BJ (cell line): ENCODE measurements around the gene HLA-DMA. TPM values are rescaled to one million over a fixed set of nuclear protein-coding genes. Genes with fewer than 3 reads are reported as not detected.
A peak's percentile ranks its signal among the peaks of the same experiment; 100 is the strongest.

Source experiments
- CTCF ChIA-PET: fragments of 350-600 bp; formaldehyde crosslinking; extraction: SDS; loops from one replicate; lab custom pipeline; 2021; ENCODE audit warnings: antibody characterized with exemption, inconsistent platforms; lab: Yijun Ruan, JAX
- POLR2A ChIA-PET: fragments of 300-600 bp; sonication (Branson Sonifier 250); formaldehyde crosslinking; extraction: SDS; loops from one replicate; lab custom pipeline; 2021; ENCODE audit warnings: antibody characterized with exemption; lab: Charles Lee
- DNase-seq: peaks from one replicate; pipeline ENCODE4 v3.0.0-alpha.2; 2011; ENCODE audit warnings: low read depth
- H3K27me3 ChIP-seq: 2 replicates; pipeline ENCODE4 v1.6.0; 2011; ENCODE audit warnings: low read length; ENCODE audit not compliant: control insufficient read depth, insufficient read depth
- H3K36me3 ChIP-seq: 2 replicates; pipeline ENCODE4 v1.5.1; 2011; ENCODE audit warnings: low read length; ENCODE audit not compliant: control insufficient read depth, insufficient read depth
- H3K4me3 ChIP-seq: 2 replicates; pipeline ENCODE4 v1.5.1; 2011; ENCODE audit warnings: low read depth, mild to moderate bottlenecking, control low read depth, low read length
- CTCF ChIP-seq: IDR thresholded peaks from 2 replicates; pipeline ENCODE4 v1.5.1; 2011; ENCODE audit warnings: low read depth, mild to moderate bottlenecking, control low read depth, inconsistent platforms, low read length, moderate library complexity; ENCODE audit not compliant: insufficient read depth
- polyA plus RNA-seq: library from polyadenylated mRNA; depleted of rRNA; stranded (reverse); fragments of >200 nt; gene quantifications from 2 replicates; pipeline ENCODE4 v1.2.3, GENCODE V29; 2011; rRNA removed

Gene HLA-DMA
- polyA plus RNA-seq, 1 experiment = 3.5 TPM

GRCh38 chr6:32912951-32913350 is 39.9 kb downstream of the HLA-DMA start:
- no peak for DNase-seq
- POLR2A ChIA-PET = interaction anchor here (0.6 kb wide), 1 partner anchor 61 kb away, joined by 3 read pairs; no protein-coding TSS in a partner anchor
- no peak for TF ChIP-seq CTCF

GRCh38 chr6:32908897-32909296 is 44.0 kb downstream of the HLA-DMA start:
- no peak overlapping the region for H3K4me3 ChIP-seq
- no peaks in the 10 kb centered on the region for H3K27me3 ChIP-seq
- CTCF ChIA-PET = interaction anchor here (0.6 to 1.7 kb wide), 2 partner anchors 18 to 76 kb away, joined by 3 to 4 read pairs; no protein-coding TSS in a partner anchor
- H3K36me3 ChIP-seq = no peaks in the 10 kb centered on the region
- no peak for DNase-seq
- POLR2A ChIA-PET = no interaction called here
- TF ChIP-seq CTCF = no peak

More at GRCh38 chr6:32912951-32913350, 39.9 kb downstream of the HLA-DMA start:
- CTCF ChIA-PET = interaction anchor here (0.6 to 2.9 kb wide), 10 partner anchors 8 to 451 kb away, joined by 3 to 17 read pairs (median 4); partner anchors contain the start of gene TAP1
- H3K36me3 ChIP-seq = no peaks in the 10 kb centered on the region
- H3K27me3 ChIP-seq = no peaks in the 10 kb centered on the region
- H3K4me3 ChIP-seq = no peak overlapping the region

- ChIA-PET POLR2A (no interaction called here), CTCF (interaction anchor here (0.8 to 3.3 kb wide), 3 partner anchors 12 to 41 kb away, joined by 3 to 7 read pairs (median 6); no protein-coding TSS in a partner anchor)
- H3K4me3 ChIP-seq = no peak overlapping the region
- no peaks in the 10 kb centered on the region for H3K27me3 ChIP-seq
- H3K36me3 ChIP-seq = no peaks in the 10 kb centered on the region
- DNase-seq = peak; percentile 19
- TF ChIP-seq CTCF = no peak
Measured at GRCh38 chr6:32906539-32906938, 46.4 kb downstream of the HLA-DMA start.

GRCh38 chr6:32905078-32905477 is 47.8 kb downstream of the HLA-DMA start:
- POLR2A ChIA-PET = no interaction called here
- DNase-seq = no peak
- H3K36me3 ChIP-seq = no peaks in the 10 kb centered on the region
- no peaks in the 10 kb centered on the region for H3K27me3 ChIP-seq
- H3K4me3 ChIP-seq = no peak overlapping the region
- TF ChIP-seq CTCF = no peak
- CTCF ChIA-PET = interaction anchor here (0.5 to 2.7 kb wide), 5 partner anchors 8 to 67 kb away, joined by 3 to 6 read pairs (median 5); partner anchors contain the start of gene TAP2

- DNase-seq = no peak
- ChIA-PET POLR2A (no interaction called here), CTCF (interaction anchor here (0.6 to 2.7 kb wide), 9 partner anchors 8 to 490 kb away, joined by 3 to 6 read pairs (median 4); partner anchors contain the start of gene TAP2)
- no peaks in the 10 kb centered on the region for H3K36me3 ChIP-seq
- TF ChIP-seq CTCF = no peak
- H3K4me3 ChIP-seq = no peak overlapping the region
- no peaks in the 10 kb centered on the region for H3K27me3 ChIP-seq
Measured at GRCh38 chr6:32903952-32904351, 48.9 kb downstream of the HLA-DMA start.

Other genes starting within 250 kb of the HLA-DMA start
- gene HLA-DQA2, start 211.7 kb downstream of the HLA-DMA start, polyA plus RNA-seq = not detected in 2 replicates
- gene HLA-DQB2, start 189.6 kb downstream of the HLA-DMA start, polyA plus RNA-seq = not detected in 2 replicates
- 0.12 and 0.16 TPM in 2 replicates for gene HLA-DOB, start 136.1 kb downstream of the HLA-DMA start, polyA plus RNA-seq
- 18.0 and 25.4 TPM in 2 replicates for gene TAP2, start 114.4 kb downstream of the HLA-DMA start, polyA plus RNA-seq
- gene PSMB8, start 109.0 kb downstream of the HLA-DMA start, polyA plus RNA-seq = 56.7 and 79.6 TPM in 2 replicates
- 58.4 and 80.4 TPM in 2 replicates for gene TAP1, start 99.4 kb downstream of the HLA-DMA start, polyA plus RNA-seq
- gene PSMB9, start 98.9 kb downstream of the HLA-DMA start, polyA plus RNA-seq = 37.9 and 44.7 TPM in 2 replicates
- gene HLA-DMB, start 12.1 kb downstream of the HLA-DMA start, polyA plus RNA-seq = not detected in 2 replicates
- gene BRD2, start 15.5 kb upstream of the HLA-DMA start, polyA plus RNA-seq = 110 and 128 TPM in 2 replicates
- gene HLA-DOA, start 56.5 kb upstream of the HLA-DMA start, polyA plus RNA-seq = not detected in 2 replicates
- gene HLA-DPA1, start 120.6 kb upstream of the HLA-DMA start, polyA plus RNA-seq = 11.2 and 12.1 TPM in 2 replicates
- gene HLA-DPB1, start 122.9 kb upstream of the HLA-DMA start, polyA plus RNA-seq = 8.2 and 11.2 TPM in 2 replicates
- 0.55 and 0.91 TPM in 2 replicates for gene COL11A2, start 239.4 kb upstream of the HLA-DMA start, polyA plus RNA-seq
- gene RXRB, start 247.6 kb upstream of the HLA-DMA start, polyA plus RNA-seq = 51.3 and 67.9 TPM in 2 replicates
- gene SLC39A7, start 247.8 kb upstream of the HLA-DMA start, polyA plus RNA-seq = 116 and 151 TPM in 2 replicates